HEK293 (cell line): ENCODE results near the gene GGA1.

Experiments used
- REST ChIP-seq: fragments of 450-650 bp; formaldehyde crosslinking; IDR thresholded peaks from 2 replicates; pipeline ENCODE4 v1.5.1; 2016; ENCODE audit warnings: missing biosample characterization, missing genetic modification characterization
- YY1 ChIP-seq: fragments of 450-650 bp; formaldehyde crosslinking; IDR thresholded peaks from 2 replicates; pipeline ENCODE4 v1.5.1; 2018; ENCODE audit warnings: missing biosample characterization, missing genetic modification characterization
- ZBTB10 ChIP-seq: fragments of 450-650 bp; formaldehyde crosslinking; IDR thresholded peaks from 2 replicates; pipeline ENCODE4 v1.5.1; 2016; ENCODE audit warnings: missing biosample characterization, missing genetic modification characterization
- ZNF138 ChIP-seq: fragments of 450-650 bp; formaldehyde crosslinking; IDR thresholded peaks from 2 replicates; pipeline ENCODE4 v1.5.1; 2016; ENCODE audit warnings: missing biosample characterization, missing genetic modification characterization, borderline replicate concordance
- ZNF747 ChIP-seq: fragments of 450-650 bp; formaldehyde crosslinking; IDR thresholded peaks from 2 replicates; pipeline ENCODE4 v1.5.1; 2016; ENCODE audit warnings: missing biosample characterization, missing genetic modification characterization
- ZSCAN18 ChIP-seq: fragments of 450-650 bp; formaldehyde crosslinking; IDR thresholded peaks from 2 replicates; pipeline ENCODE4 v1.5.1; 2016; ENCODE audit warnings: missing biosample characterization, missing genetic modification characterization
- TF ChIP-seq, protein P1 (sequence below): fragments of 450-650 bp; formaldehyde crosslinking; IDR thresholded peaks from 2 replicates; pipeline ENCODE4 v1.5.1; 2016; ENCODE audit warnings: missing biosample characterization, missing genetic modification characterization
- TF ChIP-seq, protein P2 (sequence below): fragments of 450-650 bp; formaldehyde crosslinking; IDR thresholded peaks from 2 replicates; pipeline ENCODE4 v1.5.1; 2016; ENCODE audit warnings: missing biosample characterization, missing genetic modification characterization, low read depth
- TF ChIP-seq, protein P3 (sequence below): fragments of 450-650 bp; formaldehyde crosslinking; IDR thresholded peaks from 2 replicates; pipeline ENCODE4 v1.5.1; 2016; ENCODE audit warnings: missing biosample characterization, missing genetic modification characterization

- TF ChIP-seq ZBTB10 (tag by site-specific recombination) (no peak), ZSCAN18 (no peak), YY1 (tag by site-specific recombination) (no peak), ZNF747 (tag by site-specific recombination) (no peak), REST (no peak), ZNF138 (tag by site-specific recombination) (no peak)
- TF ChIP-seq, protein P1, sequence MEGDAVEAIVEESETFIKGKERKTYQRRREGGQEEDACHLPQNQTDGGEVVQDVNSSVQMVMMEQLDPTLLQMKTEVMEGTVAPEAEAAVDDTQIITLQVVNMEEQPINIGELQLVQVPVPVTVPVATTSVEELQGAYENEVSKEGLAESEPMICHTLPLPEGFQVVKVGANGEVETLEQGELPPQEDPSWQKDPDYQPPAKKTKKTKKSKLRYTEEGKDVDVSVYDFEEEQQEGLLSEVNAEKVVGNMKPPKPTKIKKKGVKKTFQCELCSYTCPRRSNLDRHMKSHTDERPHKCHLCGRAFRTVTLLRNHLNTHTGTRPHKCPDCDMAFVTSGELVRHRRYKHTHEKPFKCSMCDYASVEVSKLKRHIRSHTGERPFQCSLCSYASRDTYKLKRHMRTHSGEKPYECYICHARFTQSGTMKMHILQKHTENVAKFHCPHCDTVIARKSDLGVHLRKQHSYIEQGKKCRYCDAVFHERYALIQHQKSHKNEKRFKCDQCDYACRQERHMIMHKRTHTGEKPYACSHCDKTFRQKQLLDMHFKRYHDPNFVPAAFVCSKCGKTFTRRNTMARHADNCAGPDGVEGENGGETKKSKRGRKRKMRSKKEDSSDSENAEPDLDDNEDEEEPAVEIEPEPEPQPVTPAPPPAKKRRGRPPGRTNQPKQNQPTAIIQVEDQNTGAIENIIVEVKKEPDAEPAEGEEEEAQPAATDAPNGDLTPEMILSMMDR (tag by site-specific recombination), result peak; percentile 91
- TF ChIP-seq, protein P2, sequence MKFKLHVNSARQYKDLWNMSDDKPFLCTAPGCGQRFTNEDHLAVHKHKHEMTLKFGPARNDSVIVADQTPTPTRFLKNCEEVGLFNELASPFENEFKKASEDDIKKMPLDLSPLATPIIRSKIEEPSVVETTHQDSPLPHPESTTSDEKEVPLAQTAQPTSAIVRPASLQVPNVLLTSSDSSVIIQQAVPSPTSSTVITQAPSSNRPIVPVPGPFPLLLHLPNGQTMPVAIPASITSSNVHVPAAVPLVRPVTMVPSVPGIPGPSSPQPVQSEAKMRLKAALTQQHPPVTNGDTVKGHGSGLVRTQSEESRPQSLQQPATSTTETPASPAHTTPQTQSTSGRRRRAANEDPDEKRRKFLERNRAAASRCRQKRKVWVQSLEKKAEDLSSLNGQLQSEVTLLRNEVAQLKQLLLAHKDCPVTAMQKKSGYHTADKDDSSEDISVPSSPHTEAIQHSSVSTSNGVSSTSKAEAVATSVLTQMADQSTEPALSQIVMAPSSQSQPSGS (tag by site-specific recombination), result no peak
- TF ChIP-seq, protein P3, sequence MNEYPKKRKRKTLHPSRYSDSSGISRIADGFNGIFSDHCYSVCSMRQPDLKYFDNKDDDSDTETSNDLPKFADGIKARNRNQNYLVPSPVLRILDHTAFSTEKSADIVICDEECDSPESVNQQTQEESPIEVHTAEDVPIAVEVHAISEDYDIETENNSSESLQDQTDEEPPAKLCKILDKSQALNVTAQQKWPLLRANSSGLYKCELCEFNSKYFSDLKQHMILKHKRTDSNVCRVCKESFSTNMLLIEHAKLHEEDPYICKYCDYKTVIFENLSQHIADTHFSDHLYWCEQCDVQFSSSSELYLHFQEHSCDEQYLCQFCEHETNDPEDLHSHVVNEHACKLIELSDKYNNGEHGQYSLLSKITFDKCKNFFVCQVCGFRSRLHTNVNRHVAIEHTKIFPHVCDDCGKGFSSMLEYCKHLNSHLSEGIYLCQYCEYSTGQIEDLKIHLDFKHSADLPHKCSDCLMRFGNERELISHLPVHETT (tag by site-specific recombination), result no peak
Measured at GRCh38 chr22:37681556-37682049, 73.0 kb downstream of the GGA1 start.
